ENCODE measurements around the gene AP1G1.
"Not testable (repeated sequence)": the region's sequence is repeated elsewhere in the genome, so short reads cannot be mapped to it uniquely, and the experiment has no call there.

Gene AP1G1

DNA sequence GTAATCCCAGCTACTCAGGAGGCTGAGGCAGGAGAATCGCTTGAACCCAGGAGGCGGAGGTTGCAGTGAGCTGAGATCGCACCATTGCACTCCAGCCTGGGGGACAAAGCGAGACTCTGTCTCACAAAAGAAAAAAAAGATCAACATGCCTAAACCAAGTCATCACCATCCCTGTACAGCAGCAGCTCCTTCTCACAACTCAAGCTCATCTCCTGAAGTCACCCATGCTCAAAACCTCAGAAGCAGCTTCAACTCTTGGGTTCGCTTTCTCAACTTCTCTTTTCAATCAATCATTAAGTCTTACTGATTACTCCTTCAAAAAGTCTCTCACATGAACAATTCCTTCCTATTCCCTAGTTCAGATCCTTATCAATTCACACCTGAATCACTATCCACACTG is 115.5 kb downstream of the AP1G1 start:
- no peak for DNase-seq

DNA sequence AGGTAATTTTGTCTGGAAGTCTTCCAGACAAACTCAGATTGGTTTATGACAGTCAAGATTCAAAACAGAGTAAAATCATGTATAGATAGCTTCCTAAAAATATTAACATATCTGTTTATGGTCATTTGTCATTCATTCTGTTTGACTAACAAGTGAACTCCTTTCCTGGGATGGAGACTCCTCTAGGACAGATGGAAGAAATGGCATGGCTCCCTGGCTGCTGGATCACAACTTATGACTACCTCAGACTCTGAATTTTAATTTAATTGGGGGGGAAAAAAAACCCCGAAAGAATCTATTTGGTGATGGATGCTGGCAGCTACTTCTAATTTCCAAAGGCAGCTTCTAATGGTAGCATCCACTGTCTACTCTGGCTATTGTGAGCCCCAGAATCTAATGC is 118.7 kb downstream of the AP1G1 start:
- DNase-seq = no peak

DNA sequence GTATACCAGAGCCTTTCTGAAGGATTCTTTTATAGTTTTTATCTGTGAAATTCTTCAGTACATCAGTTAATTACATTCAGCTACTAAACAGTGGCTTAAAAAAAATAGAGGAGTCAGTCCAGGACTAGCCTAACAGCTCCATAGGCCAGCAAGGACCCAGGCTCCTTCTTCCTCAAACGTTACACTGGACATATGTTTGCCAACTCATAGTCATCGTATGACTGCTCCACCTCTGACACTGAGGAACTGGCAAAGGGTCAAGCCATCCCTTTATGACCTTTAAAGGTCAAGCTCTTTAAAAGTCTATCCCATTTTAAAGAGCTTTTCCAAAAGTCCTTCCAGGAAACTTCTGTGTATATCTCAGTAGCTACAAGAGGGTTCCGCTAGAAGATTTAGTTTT is 120.8 kb downstream of the AP1G1 start:
- DNase-seq = no peak

DNA sequence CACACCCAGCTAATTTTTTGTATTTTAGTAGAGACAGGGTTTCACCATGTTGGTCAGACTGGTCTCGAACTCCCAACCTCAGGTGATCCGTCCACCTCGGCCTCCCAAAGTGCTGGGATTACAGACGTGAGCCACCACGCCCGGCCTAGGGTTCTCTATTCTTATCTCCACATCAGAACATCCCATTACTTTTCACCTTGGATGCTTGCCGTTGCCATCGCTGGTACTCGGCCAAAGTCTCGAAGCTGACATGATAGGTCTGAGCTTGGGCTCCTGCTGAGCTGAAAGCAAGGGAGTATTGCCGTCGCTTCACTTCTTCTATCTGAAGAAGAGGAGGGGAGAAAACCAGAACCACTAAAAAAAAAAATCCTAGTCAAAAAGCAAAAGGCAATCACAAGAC is 124.4 kb downstream of the AP1G1 start:
- DNase-seq = not testable (repeated sequence)

DNA sequence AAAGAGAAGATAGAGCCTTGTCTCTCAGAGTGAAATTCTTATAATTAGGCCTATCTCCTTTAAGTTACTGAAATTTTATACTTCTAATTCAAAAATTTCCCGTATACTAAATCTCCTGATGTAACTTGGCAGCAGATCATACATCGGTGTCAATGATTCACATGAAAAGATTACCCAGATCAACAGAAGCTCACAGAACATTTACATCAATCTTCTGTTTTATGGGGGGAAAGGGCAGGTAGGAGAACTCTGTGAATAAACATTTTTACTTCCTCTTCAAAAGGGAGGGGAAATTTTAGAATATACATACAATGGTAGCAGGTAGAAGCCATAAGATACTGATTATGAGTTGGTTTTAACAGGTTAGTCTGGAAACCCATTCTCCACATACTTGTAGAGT is 127.3 kb downstream of the AP1G1 start:
- DNase-seq = no peak

Data from NCI-H2081 (cell line).